ENCODE measurements around the gene MATCAP1. TPM values are rescaled to one million over a fixed set of nuclear protein-coding genes. Genes with fewer than 3 reads are reported as not detected.

Gene MATCAP1
- total RNA-seq, 1 experiment from 2014 or later: 22.2 TPM

DNA sequence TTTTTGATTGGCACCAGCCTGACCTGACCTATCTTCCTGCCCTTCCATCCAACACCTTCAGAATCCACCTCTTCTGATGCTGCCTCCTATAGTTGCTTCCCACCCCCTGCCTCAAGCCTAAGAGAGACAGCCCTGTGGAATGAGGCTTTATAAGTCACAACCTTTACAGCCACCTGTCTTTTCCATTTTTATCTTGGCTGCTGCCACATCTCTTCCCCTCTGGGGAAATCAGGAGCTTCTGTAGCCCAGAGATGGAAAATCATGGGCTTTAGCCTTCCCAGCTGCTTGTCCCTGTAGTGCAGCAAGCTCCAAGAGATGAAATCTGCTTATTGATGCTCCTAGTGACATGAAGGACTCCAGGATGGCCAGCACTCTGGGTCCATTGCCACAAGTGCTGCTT, 55.3 kb downstream of the MATCAP1 start:
- TF ChIP-seq CTCF (IDR thresholded peaks at IDR 0.05; ENCODE audit: insufficient read depth in 1 of 2, low read depth in 1 of 2, low read length in 1 of 2, severe bottlenecking in 1 of 2, unreplicated experiment in 1 of 2): no peak
- H3K27me3 Mint-ChIP-seq (ENCODE audit: insufficient read depth, unreplicated experiment): no peaks in the 10 kb centered on the region
- H3K4me3 ChIP-seq (ENCODE audit: low read depth, low read length): no peak overlapping the region
- ChIA-PET POLR2A (no interaction called here), CTCF (no interaction called here)
- no peak overlapping the region for H3K4me3 Mint-ChIP-seq (ENCODE audit: unreplicated experiment)
- no peaks in the 10 kb centered on the region for H3K9me3 ChIP-seq
- no peak overlapping the region for H3K27ac Mint-ChIP-seq (ENCODE audit: unreplicated experiment)
- peaks cover 2% of the 10 kb centered on the region; the same call in 1 of the 2 replicates for H3K36me3 ChIP-seq (ENCODE audit: control insufficient read depth, insufficient read depth, low read length)
- intact Hi-C loops (cut with micrococcal nuclease; ENCODE audit: unreplicated experiment): no loop called here
- peaks cover 63% of the 10 kb centered on the region for H3K36me3 Mint-ChIP-seq (ENCODE audit: insufficient read depth, unreplicated experiment)
- no peaks in the 10 kb centered on the region for H3K4me1 Mint-ChIP-seq (ENCODE audit: low read depth, unreplicated experiment)
- no peaks in the 10 kb centered on the region for H3K4me1 ChIP-seq
- DNase-seq: no peak
- no TSS peak for BruUV-seq (replicated peaks)
- no peaks in the 10 kb centered on the region for H3K27me3 ChIP-seq (replicated peaks; ENCODE audit: control insufficient read depth, insufficient read depth, low read length)
- no peaks in the 10 kb centered on the region for H3K9me3 Mint-ChIP-seq (ENCODE audit: unreplicated experiment)

Small RNA genes within 50 kb of the gene (microRNA-seq; reads per million reads assigned to microRNA genes)
- 9.1 reads per million, percentile 47 among the genes with 10 or more reads in this experiment for gene MIR328

Other genes with a start within 250 kb of the MATCAP1 start
- 117 and 119 TPM in 2 replicates for gene CIAO2B, start 249.6 kb downstream of the MATCAP1 start, total RNA-seq (2022)
- gene CES2, start 248.4 kb downstream of the MATCAP1 start, total RNA-seq (2022): 45.5 and 48.4 TPM in 2 replicates
- gene CES3, start 222.7 kb downstream of the MATCAP1 start, total RNA-seq (2022): 0.79 and 0.95 TPM in 2 replicates
- not detected in 2 replicates for gene CES4A, start 195.4 kb downstream of the MATCAP1 start, total RNA-seq (2022)
- gene CBFB, start 154.8 kb downstream of the MATCAP1 start, total RNA-seq (2022): 102 and 108 TPM in 2 replicates
- gene PHAF1, start 74.0 kb downstream of the MATCAP1 start, total RNA-seq (2022): 34.4 and 38.5 TPM in 2 replicates
- 11.6 and 11.7 TPM in 2 replicates for gene B3GNT9, start 33.0 kb downstream of the MATCAP1 start, total RNA-seq (2022)
- gene TRADD, start 24.1 kb downstream of the MATCAP1 start, total RNA-seq (2022): 16.8 and 18.3 TPM in 2 replicates
- gene FBXL8, start 24.0 kb downstream of the MATCAP1 start, total RNA-seq (2022): 27.6 and 31.5 TPM in 2 replicates
- gene HSF4, start 19.2 kb downstream of the MATCAP1 start, total RNA-seq (2022): 39.4 and 52.0 TPM in 2 replicates
- gene NOL3, start 13.4 kb downstream of the MATCAP1 start, total RNA-seq (2022): 17.4 and 22.4 TPM in 2 replicates
- 0.61 and 0.72 TPM in 2 replicates for gene EXOC3L1, start 6.2 kb upstream of the MATCAP1 start, total RNA-seq (2022)
- gene E2F4, start 8.2 kb upstream of the MATCAP1 start, total RNA-seq (2022): 113 and 115 TPM in 2 replicates
- 27.8 and 28.7 TPM in 2 replicates for gene ELMO3, start 15.2 kb upstream of the MATCAP1 start, total RNA-seq (2022)
- gene TMEM208, start 43.2 kb upstream of the MATCAP1 start, total RNA-seq (2022): 63.8 and 69.7 TPM in 2 replicates
- gene FHOD1, start 63.5 kb upstream of the MATCAP1 start, total RNA-seq (2022): 59.1 and 69.0 TPM in 2 replicates
- gene SLC9A5, start 65.0 kb upstream of the MATCAP1 start, total RNA-seq (2022): 2.3 and 2.4 TPM in 2 replicates
- gene PLEKHG4, start 95.6 kb upstream of the MATCAP1 start, total RNA-seq (2022): 91.0 and 96.4 TPM in 2 replicates
- gene KCTD19, start 142.8 kb upstream of the MATCAP1 start, total RNA-seq (2022): not detected in 2 replicates
- gene LRRC36, start 142.9 kb upstream of the MATCAP1 start, total RNA-seq (2022): 0.79 TPM in 1 of 2 replicates, not detected in the other
- 0.39 and 0.56 TPM in 2 replicates for gene TPPP3, start 209.5 kb upstream of the MATCAP1 start, total RNA-seq (2022)
- gene ZDHHC1, start 232.5 kb upstream of the MATCAP1 start, total RNA-seq (2022): 1.0 and 1.3 TPM in 2 replicates
- 11.3 and 12.3 TPM in 2 replicates for gene HSD11B2, start 247.2 kb upstream of the MATCAP1 start, total RNA-seq (2022)

All from Caco-2 (cell line).